DLD1 (cell line): Measurements from ENCODE around the gene TMPRSS4.

Source experiments
- in situ Hi-C: cut with HindIII; loops from 2 replicates; pipeline ENCODE4 v1.10.0; 2017; ENCODE audit warnings: low sequenced_read_pairs

TMPRSS4 gene

DNA sequence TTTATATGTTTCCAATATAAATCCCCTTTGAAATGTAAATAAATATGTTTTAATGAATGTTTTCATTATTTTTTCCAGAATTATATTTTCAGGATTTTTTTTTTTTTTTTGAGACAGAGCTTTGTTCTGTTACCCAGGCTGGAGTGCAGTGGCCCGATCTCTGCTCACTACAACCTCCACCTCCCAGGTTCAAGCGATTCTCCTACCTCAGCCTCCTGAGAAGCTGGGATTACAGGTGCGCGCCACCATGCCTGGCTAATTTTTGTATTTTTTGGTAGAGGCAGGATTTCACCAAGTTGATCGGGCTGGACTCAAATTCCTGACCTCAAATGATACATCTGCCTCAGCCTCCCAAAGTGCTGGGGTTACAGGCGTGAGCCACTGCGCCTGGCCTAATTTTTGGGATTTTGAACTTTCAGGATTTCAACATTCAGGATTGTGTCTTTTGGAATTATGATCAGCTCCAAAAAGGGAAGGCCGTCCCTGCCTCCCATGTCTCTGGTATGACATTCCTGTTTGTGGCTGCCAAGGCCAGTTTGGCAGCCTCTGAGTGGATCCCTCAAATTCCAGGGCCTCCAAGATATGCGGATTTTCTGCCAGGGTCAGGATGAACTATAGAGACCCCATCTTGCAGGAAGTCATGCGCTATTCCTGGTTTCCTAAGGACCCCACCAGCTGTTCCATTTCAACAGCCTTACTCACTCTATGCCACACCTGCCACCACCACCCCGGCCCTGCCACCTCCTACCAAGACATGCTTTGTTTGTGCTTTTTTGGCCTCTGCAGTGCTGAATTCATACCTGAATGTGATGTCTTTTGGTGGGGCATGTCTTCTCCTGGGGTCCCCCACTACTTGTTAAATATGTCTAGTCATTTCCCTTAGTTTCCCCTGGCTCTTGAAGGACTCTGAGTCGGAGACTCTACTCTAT, 21.9 kb upstream of the TMPRSS4 start:
- in situ Hi-C loops = loop anchor here (5.0 to 25.0 kb wide), 2 partner anchors 108 to 243 kb away; partner anchors contain the start of gene FXYD2

- in situ Hi-C loops = loop anchor here (25.0 kb wide), 1 partner anchor 244 kb away; the partner anchor contains the start of gene FXYD2
These were observed 20.9 kb upstream of the TMPRSS4 start for GRCh38 chr11:118055966-118056365.

GRCh38 chr11:118056806-118057205, 20.1 kb upstream of the TMPRSS4 start:
- in situ Hi-C loops = loop anchor here (25.0 kb wide), 1 partner anchor 245 kb away; the partner anchor contains the start of gene FXYD2

DNA sequence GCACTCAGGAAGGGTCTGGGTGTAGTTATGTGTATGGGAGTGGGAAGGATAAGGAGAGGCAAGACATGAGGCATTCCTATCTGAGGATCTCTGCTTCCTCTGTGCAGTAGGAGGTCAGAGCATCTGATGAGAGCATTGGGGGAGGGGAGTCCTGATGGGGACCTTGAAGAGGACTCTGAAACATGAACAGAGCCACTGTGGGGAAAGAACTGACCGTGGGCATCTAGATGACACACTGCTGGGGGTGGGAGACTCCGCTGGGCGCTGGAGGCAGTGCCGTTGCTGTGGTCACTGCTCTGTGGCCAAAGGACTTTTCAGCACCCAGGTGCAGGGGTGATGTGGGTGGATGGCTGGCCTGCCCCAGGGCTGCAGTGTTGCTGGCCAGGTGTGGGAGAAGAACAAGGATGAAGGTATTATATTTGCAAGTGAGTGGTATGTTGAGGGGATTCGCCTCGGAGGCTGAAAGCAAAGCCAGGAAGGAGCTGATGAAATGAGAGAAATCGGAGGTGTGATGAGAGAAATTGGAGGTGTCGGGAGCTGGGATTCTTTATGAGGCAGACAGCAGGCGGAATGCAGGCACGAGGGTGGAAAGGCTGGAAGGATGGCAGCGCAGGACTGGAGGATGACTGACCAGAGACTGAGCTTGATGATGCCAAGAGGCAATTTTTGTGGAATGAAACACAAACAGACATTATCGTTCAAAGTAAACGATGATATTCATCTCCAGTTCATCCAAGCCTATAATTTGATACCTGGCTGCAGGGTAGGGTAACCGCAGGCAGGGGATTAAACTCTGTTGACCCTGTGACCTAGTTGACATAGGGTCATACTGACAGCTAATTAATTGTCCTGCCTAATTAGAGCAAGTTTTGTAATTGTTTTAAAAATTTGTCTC, 19.4 kb upstream of the TMPRSS4 start:
- in situ Hi-C loops = loop anchor here (25.0 kb wide), 1 partner anchor 245 kb away; the partner anchor contains the start of gene FXYD2

- in situ Hi-C loops = loop anchor here (25.0 kb wide), 1 partner anchor 246 kb away; the partner anchor contains the start of gene FXYD2
These were observed 18.3 kb upstream of the TMPRSS4 start for GRCh38 chr11:118058311-118059245.

GRCh38 chr11:118059246-118059940, 17.5 kb upstream of the TMPRSS4 start:
- in situ Hi-C loops = loop anchor here (25.0 kb wide), 1 partner anchor 247 kb away; the partner anchor contains the start of gene FXYD2

GRCh38 chr11:118060081-118060661, 16.7 kb upstream of the TMPRSS4 start:
- in situ Hi-C loops = loop anchor here (25.0 kb wide), 1 partner anchor 248 kb away; the partner anchor contains the start of gene FXYD2

- in situ Hi-C loops = loop anchor here (25.0 kb wide), 1 partner anchor 249 kb away; the partner anchor contains the start of gene FXYD2
These were observed 16.0 kb upstream of the TMPRSS4 start for GRCh38 chr11:118060869-118061268.

DNA sequence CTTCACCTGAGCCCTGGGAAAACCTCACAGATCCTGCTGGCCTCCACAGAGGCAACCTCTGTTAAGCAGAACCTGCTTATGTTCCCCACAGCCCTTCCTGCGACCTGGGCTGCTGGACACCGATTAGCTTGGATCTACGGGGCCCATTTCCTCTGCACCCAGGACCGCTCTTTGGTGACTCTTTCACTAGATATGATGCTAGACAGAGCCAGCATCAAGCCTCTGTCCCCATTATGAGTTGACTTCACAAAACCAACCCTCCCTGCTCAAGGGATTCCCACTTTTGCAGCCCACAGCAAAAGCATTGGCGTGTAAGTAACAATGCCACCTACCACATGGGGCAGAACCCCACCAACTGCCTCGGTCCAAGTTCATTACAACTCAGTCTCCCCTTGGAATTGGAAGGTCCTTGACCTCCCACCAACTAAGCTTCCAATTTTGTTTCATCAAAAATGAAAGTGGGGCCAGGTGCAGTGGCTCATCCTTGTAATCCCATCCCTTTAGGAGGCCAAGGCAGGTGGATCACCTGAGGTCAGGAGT, 15.2 kb upstream of the TMPRSS4 start:
- in situ Hi-C loops = loop anchor here (25.0 kb wide), 1 partner anchor 249 kb away; the partner anchor contains the start of gene FXYD2

DNA sequence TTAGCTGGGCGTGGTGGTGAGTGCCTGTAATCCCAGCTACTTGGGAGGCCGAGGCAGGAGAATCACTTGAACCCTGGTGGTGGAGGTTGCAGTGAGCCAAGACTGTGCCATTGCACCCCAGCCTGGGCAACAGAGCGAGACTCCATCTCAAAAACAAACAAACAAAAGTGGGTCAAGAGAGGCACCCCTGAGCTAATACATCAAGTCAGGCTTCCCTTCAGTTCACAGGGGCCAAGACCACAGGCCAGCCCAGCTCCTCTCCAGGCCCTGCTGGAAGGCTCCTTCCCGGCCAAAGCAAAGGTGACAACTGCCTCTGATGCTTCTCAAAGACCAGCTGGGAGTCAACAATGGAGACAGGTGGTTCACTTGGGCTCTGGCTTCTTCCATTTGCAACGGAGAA, 14.7 kb upstream of the TMPRSS4 start:
- in situ Hi-C loops = loop anchor here (25.0 kb wide), 1 partner anchor 250 kb away; the partner anchor contains the start of gene FXYD2

DNA sequence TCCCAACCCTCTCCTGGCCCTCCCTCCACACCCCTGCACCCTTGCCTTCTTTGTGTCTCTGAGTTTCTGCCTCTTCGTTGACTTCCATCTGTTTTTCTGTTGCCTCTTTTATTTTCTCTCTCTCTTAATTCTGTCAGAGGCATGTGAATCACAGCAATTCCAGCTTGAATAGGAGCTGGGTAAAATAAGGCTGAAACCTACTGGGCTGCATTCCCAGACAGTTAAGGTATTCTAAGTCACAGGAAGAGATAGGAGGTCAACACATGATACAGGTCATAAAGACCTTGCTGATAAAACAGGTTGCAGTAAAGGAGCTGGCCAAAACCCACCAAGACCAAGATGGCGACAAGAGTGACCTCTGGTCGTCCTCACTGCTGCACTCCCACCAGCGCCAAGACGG, 14.2 kb upstream of the TMPRSS4 start:
- in situ Hi-C loops = loop anchor here (25.0 kb wide), 1 partner anchor 250 kb away; the partner anchor contains the start of gene FXYD2

- in situ Hi-C loops = loop anchor here (25.0 kb wide), 1 partner anchor 253 kb away; the partner anchor contains the start of gene FXYD2
These were observed 11.9 kb upstream of the TMPRSS4 start for GRCh38 chr11:118064956-118065355.

GRCh38 chr11:118065384-118065783, 11.5 kb upstream of the TMPRSS4 start:
- in situ Hi-C loops = loop anchor here (25.0 kb wide), 1 partner anchor 253 kb away; the partner anchor contains the start of gene FXYD2

DNA sequence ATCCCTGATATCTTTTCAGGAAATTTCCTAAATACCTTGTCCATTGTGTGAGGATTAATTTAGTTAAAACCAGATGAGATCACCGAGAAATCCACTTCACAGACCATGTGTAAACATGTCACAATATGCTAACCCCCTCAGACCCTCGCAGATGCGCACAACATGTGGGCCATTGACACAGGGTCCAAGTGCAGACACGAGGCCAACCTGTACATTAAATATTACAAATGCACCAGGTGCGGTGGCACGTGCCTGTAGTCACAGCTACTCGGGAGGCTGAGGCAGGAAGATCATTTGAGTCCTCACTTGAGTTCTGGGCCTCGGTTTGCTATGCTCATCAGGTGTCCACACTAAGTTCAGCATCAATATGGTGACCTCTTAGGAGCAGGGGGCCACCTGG, 9.9 kb upstream of the TMPRSS4 start:
- in situ Hi-C loops = loop anchor here (25.0 kb wide), 1 partner anchor 255 kb away; the partner anchor contains the start of gene FXYD2

DNA sequence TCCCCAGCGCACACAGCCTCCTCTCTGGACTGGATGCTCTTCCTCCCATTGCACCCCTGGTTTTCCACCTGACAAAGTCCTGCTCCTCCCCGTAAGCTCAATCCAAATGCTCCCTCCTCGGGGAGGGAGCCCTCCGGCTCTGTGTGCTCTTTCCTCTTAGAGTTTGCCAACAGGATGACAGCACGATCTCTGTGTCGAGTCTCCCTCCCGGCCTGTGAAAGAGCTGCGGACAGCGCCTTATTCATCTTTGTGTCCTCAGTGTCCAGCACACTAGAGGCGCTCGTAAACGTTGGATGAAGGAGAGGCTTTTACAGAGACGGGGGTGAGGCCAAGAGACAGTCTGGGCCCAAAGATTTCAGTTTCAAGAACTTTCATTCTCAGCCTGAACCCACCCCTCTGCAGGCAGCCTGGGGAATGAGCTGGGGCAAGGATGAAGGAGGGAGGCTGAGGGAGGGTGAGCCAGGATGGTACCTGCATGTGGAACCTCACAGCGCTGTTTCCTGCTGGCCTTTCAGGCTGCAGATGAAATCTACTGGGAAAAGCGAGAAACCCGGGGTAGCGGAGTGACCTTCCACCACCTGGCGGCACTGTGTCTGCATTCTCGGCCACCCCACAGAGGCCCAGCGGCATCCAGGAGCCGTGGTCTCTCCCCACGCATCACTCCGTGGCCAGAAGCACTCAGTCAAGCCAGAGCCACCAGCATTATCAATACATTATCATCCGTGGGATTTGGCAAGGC, 8.5 kb upstream of the TMPRSS4 start:
- in situ Hi-C loops = loop anchor here (25.0 kb wide), 1 partner anchor 256 kb away; the partner anchor contains the start of gene FXYD2

- in situ Hi-C loops = loop anchor here (25.0 kb wide), 1 partner anchor 257 kb away; the partner anchor contains the start of gene FXYD2
These were observed 7.8 kb upstream of the TMPRSS4 start for GRCh38 chr11:118068945-118069612.
